ENCODE results near the gene RTN3.
A peak's percentile ranks its signal among the peaks of the same experiment; 100 is the strongest.

The RTN3 gene

DNA sequence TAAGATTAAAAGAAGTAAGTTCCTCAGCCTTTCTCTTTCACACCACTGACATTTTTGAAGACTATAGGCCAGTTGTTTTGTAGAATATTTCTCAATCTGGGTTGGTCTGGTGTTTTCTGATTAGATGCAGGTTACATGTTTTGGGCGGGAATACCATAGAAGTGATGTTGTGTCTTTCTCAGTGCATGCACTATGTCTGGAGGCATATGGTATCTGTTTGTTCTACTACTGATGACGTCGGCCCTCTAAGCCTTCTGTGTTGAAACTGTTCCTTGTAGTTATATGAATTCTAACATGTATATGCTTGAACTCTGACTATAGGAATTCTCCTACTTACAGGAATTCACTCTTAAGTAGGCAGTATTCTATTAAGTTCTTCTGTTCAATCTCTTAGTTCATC lies 65.7 kb downstream of the RTN3 start:
- FAIRE-seq = no peak

DNA sequence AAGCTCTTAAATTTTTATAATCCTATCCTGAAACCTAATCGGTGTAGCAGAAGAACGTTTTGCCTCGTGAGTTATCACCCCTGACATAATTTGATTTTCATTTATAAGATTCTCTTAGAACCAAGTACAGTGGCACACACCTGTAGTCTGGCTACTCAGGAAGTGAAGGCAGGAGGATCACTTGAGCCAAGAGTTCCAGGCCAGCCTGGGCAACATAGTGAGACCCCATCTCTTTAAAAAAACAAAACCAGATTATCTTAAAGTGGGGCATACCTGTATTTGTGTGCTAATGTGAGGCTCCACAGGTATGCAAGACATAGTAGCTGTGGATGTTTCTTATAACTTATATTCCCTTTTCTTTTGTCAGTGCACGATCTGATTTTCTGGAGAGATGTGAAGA lies 68.3 kb downstream of the RTN3 start:
- no peak for FAIRE-seq

DNA sequence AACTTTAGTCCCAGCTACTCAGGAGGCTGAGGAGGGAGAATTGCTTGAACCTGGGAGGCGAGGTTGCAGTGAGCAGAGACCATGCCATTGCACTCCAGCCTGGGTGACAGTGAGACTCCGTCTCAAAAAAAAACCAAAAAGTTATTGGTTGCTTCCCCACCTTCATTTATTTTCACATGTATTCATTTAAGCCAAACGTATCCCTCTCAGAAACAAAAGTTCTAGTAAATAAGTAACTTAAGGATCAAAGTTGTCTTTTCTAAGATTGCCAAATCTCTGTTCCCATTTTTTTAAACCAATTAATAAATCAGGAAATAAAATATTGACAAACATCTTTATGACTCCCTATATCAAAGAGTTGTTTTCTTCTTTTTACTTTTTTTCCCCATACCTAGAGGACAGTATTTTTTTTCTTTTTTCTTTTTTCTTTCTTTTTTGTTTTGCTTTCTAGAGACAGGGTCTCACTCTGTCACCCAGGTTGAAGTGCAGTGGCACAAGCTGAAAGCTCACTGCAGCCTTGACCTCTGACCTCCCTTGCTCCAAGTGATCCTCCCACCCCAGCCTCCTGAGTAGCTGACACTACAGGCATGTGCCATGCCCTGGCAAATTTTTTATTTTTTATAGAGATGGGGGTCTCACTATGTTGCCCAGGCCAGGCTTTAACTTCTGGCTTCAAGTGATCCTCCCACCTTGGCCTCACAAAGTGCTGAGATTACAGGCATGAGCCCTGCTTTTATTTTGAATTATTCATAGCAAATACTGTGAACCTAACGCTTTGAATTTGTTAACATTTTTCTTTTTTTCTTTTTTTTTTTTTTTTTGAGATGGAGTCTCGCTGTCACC lies 75.8 kb downstream of the RTN3 start:
- no peak for FAIRE-seq

DNA sequence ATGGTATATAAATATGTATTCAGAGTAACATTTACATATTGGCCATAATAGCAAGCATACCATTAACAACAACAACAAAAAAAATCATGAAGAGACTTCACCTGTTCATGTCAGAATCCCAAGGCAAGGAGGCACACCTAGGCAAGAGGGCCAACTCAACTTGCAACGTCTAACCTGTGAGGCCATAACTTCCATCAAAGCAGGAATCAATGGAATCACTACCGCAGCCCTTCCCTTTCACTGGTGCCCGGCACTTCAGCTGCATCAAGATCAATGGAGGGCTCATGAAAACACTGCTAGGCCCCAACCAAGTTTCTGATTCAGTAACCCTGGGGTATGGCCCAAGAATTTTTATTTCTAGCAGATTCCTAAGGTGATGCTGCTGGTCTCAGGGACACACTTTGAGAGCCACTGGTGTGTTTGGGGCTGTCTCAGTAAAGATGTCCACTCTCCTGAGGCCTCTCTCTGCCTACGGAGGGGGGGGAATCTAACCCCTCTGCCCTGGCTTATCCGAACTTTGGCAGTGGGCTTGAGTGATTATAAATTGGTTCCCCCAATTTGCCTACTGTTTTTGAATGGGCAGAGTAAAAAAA lies 79.3 kb downstream of the RTN3 start:
- FAIRE-seq = no peak

DNA sequence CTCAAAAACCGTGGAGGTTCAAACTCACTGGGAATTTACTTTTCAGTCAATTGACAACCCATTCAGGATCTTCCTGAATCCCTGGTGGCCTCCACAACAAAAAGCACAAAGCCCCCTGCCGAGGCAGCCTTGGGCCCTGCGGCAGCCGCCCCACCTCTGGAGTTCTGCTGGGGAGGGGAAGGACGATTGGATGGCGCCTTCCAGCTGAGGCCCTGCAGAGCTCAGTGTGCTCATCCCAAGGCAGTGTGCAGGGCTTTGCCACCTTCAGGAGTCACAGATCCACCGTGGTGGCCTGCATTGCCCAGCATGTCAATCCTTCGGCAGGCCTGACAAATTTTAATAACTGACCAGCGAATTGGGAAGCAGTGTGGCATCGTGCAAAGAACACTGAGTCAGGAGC lies 79.9 kb downstream of the RTN3 start:
- no peak for FAIRE-seq

DNA sequence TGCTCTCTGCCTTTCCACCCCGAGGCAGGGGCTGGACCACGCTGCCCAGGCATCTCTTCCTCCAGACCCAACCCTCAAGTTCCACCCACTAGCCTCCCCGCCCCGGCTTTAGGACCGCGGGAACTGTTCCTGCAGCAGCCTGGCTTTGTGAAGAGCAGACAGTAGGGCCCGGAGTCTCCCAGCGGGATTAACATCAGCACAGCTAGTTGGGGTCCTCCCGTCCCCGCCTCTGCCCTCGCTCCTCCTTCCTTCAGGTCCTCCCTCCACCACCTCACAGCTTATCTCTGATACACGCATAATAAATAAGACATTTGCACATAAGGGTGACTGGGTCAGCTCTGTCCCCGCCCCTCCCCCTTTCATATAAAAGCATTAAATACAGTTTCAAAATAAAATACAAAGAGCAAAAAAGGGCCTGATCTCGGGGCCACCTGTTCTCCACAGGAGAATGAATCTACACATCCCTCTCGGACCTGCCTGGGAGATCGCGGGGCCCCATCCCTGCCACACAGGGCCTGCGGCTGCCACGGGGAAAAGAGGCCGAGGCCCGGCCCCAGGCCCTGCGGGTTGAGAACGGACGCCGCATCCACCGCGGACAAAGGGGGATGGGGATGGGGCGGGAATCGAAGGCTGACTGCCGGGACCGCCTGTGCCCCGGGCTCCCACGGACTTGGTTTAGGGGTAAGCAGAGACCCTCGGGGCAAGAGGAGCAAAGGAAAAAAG lies 80.8 kb downstream of the RTN3 start:
- no peak for FAIRE-seq

DNA sequence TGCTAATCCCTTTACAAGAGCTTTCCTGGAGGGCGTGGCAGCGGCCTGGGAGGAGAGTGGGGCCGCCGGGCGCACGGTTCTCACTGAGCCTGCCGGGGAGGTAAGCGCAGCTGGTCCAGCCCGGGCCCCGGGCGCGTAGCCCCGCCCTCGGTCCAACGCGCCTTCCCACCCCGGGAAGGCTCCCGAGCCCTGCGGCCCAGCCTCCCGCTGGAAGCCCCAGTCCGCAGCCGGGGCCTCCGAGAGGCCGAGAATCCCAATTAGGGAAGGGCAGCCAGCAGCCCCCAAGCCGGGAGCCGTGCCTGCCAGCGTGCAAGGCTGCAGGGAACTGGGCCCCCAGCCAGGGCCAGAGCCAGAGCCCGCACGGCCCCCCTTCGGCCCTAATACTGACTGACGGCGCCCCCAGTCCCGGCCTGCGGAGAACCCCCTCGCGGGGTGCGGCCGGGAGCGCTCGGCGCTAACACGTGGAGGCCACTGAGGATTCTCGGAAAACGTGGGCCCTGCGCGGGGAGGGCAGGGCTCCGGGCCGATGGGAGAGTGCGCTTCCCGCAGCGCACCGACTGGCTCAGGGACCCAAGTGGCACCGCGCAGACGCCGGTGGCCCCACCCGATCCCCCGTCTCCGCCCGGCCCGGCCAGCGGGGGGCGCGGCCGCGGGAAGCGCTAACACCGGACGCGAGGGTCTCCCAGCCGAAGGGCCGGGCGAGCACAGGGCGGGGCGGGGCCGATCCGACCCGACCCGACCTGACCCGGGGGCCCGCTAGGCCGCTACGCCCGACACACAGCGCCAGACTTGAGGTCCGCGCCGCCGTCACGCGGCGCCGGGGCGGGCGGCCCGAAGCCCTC lies 81.6 kb downstream of the RTN3 start:
- no peak for FAIRE-seq

DNA sequence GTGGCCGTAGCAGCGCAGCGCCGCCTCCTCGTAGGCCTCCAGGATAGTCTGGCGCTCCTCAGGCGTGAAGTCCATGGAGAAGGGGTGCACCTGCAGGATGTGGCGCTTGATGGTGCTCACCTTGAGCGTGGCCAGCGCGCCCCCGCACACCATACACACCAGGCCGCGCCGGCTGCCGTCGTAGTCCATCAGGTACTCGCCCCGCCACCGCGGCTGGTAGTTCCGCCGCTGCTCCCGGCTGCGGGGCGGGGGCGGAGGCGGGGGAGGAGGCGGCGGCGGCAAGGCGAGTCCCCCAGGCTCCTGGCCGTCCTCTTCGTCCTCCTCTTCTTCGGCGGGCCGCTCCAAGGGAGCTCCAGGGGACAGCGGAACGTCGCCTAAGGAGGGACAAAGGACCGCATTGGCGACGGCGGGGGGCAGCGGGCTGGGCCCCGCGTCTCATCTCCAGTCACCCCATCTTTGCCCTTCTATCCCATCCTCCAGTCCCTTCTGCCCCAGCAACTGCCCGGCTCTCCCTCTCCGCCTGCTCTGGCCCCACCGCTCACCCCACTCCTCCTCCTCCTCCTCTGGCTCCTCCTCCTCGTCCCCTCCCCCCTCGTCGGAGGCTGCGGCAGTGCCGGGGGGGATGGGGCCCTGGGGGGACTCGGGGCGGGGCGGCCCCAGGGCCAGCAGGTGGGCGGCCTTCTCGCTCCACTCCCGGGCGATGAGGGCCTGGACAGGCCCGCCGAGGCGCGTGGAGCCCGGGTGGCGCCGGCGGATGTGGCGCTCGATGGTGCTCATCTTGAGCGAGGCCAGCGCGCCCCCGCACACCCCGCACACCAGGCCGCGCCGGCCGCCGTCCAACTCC lies 82.4 kb downstream of the RTN3 start:
- FAIRE-seq = no peak

DNA sequence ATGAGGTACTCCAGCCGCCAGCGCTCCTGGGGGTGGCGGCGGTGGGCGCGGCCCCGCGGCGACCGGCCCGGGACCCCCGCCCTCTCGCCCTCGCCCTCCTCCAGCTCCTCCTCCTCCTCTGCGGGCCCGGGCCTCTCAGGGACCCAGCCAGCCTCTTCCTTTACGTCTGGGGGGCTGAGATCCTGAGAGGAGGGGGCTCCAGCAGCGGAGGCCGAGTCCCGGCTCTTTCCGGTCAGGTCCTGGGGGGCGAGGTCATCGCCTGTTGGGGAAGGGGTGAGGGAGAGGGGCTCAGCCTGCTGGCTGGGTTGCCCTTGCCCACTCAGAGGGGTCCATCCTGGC lies 83.0 kb downstream of the RTN3 start:
- no peak for FAIRE-seq

DNA sequence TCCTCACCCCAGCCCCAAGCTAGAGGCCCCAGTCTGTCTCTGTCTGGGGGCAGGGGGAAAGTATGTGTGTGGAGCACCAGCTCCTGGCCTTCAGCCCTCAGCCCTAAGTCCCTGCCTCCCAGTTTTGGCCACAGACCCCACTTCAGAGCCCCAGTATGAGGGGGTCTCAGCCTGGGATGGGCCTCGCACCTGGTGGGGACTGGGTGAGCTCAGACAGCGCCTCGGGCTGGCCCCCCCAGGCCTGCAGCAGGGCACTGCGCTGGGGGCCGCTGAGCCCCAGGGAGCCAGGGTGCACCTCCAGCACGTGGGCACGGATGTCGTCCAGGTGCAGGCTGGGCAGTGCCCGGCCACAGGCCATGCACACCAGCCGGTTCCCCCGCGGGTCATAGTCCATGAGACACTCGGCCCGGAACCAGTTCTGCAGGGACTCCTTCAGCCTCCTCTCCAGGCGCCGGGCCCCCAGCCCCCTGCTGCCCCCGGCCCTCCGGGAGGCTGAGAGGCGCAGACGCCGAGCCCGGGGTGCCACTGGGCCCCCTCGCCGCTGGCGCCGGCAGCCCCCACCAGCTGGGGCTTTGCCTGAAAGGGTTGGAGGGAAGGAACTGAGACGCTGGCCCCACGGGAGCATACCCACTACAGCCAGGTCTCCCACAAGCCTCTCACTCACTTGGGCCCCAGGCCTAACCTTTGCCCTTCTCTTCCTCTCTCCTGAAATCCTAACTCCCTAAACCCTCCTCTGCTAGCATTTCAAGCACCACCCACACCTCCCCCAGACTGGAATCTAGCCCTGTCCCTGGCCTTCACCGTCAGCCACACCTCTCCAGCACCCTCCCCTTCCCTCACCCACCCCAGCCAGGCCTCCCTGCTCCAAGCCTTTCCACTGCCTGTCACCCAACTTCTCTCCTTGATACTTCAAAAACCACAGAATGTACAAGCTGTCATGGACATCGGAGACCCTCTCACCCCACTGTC lies 83.7 kb downstream of the RTN3 start:
- FAIRE-seq = no peak

DNA sequence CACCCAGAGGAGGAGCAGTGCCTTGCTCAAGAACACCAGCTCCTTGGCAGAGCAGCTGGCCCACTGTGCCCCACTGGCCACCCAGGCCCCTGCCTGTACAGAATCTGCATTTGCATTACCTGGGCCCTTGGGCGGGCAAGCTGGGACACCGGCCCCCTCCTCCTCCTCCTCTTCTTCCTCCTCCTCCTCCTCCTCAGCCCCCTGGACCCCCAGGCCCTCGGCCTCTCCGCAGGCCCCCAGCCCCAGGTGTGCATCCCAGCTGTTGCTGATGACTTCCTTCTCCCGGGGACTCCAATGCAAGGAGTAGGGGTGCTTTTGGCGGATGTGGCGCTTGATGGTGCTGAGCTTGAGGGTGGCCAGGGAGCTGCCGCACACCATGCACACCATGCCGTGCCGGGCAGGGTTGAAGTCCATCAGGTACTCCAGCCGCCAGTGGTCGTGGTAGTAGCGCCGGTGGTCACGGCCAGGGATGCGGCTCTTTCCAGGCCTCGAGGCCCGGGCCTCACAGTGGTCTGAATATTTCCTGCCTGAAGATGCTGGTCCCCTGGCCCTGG lies 84.5 kb downstream of the RTN3 start:
- FAIRE-seq = no peak

DNA sequence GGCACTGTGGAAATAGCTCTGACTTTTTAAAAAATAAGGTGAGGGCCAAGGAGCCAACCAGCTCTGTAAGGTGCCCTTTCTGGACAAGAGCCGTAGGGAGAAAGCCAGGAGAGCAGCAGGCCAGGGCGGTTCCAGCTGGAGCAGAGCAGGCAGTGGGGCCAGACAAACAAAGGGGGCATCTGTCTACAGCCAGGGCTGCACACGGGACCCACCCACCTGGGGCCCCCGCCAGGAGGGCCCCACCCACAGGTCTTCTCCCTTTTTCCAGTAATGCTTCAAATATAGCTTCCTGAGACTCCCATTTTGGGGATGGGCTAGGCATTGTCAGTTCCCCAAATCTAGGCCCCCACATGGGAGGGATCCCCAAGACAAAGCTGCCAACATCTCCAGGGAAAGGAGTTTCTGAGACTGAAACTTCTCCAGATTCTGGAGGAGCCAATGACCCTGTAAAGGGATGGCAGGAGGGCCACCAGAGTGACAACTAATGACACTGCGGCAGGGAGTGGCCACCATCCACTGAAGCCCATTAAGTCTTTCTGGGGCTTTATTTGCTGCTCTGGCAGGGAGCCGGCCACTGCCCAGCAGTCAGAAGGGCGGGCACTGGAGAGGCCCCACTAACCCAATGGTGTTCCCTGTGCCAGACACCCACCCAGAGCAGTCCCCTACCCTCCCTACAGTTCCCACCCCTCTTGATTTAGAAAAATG lies 85.4 kb downstream of the RTN3 start:
- FAIRE-seq = no peak

DNA sequence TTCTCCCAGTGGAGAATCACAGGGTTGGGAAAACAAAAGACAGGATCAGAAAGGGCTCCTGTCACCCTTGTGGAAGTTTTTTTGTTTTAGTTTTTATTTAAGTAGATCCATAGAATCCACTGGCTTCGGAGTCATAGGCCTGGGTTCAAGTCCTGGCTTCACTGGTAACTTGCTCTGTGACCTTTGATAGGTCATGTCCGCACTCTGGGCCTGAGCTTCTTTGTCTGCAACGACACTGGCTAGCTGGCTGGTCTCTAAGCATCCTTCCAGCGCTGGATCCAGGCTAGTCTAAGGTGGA lies 85.9 kb downstream of the RTN3 start:
- FAIRE-seq = no peak

DNA sequence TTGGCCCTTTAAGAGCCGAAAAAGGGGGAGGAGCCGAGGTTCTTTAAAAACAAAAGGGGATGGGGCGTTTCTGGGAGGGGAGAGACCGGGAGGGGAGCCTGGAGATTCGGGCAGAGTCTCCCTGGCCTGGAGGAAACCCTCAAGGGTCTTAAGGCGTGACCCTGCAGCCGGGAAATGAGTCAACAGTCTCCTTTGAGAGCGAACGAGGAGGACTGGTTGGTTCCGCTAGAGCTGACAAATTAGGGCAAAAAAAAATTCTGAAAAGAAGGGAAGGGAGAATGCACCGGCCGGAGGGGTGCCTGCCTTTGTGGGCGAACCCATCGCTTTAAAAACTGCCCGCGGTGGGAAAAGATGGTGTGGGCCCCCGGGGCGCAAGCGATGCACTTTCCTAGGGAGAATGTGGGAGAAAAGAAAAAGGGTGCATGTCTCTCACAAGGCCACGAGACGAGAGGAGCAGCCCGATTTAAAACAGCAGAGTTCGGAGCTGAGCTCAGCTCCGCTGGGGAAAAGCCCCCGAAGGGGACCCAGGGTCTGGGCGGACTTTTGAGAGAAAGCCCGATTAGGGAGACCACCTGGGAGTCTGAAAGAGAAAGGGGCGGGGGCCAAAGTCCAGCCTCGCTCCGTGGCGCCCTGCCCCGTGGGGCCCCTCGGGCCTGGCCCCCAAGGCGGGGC lies 86.4 kb downstream of the RTN3 start:
- peak; percentile 46 for FAIRE-seq

DNA sequence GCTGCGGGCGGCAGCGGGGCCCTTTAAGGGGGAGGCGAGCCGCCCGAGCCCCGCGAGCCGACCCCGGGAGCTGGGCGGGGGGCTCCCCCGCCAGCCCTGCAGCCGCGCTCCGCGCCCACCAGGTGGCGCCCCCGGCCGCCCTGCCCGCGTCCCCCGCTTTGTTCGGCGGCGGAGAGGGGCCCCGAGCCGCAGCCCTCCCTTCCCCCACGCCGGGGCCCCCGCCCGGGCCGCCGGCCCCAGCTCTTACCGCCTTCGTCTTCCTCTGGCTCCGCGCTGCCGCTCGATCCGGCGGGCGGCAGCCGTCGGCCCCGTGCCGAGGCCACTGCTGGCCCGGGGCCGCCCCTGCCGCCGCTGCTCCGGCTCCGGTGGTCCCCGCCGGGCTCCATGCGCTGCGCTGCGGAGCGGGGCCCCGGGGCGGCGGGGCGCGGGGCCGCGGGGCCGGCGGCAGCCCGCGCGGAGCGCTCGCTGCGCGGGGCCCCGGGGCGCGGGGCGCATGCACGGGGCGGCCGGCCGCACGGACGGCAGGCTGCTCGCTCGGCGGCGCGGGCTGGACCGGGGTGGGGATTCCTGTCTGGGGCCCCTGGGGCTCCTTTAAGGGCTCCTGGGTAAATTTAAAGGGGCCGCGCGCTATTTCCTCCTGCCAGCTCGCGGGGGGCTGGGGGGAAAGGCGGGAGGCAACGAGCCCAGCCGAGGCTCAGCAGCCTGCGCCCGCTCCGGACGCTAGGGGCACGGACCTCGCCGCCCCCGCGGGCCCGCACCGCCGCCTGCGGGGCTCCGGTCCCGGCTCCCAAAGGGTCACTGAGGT lies 87.1 kb downstream of the RTN3 start, which contains the start of gene ZFTA:
ZFTA (minus strand) TSS at position 539 of the 805 bp plus-strand sequence; CDS start at position 386, 153 bp downstream.
- no peak for FAIRE-seq

DNA sequence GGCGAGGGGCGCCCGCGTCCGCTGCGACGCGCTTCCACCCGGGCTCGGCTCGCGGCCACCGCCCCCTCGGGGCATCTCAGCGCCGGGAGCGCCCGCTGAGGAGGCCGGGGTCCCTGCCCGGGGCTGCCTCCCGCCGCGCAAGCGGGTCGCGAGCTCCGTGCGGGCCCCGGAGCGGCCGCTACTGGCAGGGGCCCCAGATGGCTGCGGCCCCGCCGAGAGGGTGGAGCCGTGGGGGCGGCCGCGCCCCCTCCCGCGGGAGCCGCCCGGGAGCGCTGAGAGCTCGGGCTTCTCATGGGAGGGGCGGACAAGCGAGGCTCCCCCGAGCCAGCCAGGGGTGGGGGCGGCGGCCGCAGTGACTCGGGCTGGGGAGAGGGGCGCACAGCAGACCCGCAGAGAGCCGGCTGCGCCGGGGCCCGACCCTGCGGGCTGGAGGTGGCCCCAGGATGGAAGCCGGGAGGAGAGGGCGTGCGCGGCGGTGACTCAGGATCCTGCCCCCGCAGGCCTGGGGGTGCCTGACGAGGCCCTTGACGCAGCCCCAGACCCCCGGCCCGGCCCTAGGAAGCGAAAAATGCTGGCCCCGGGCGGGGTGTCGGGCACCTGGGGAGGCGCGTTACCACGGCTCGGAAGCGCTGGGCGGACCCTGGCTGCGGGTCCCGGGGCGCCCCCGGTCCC lies 87.9 kb downstream of the RTN3 start:
- no peak for FAIRE-seq

DNA sequence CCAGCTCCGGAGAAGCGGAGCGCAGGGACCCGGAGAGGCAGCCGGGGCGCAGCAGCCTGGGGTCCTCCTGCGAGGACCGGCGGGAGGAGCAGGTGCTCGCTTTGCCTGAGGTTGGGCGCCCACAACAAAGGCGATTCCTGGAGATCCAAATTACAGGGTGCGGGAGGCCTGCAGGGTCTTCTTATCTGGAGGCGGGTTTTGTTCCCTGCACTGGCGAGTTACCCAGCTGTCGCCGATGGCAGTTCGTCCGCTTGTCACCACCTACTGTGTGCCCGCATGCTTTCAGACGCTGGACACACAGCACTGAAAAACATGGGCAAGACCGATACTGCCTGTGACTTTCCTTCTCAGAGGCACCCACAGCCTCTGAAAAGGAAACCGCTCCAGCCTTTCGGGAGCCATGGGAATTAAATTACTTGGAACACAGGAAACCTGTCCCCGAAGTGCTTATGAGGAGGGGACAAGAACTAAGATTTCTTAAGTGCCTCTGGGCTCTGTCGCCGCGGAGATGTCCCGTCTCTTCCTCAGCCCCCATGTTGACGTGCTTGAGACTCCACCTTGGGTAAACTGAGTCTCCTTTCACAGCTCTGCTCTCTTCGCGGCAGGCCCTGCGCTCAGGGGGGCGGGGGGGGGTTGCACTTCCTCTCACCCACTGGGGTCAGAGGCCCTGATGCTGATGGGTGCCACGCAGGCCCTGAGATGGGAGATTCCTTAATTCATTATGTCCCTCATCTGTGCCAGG lies 88.6 kb downstream of the RTN3 start:
- FAIRE-seq = no peak

All from TTC549 (cell line).